ENCODE results near the gene ALDH3A2.

The ALDH3A2 gene

DNA sequence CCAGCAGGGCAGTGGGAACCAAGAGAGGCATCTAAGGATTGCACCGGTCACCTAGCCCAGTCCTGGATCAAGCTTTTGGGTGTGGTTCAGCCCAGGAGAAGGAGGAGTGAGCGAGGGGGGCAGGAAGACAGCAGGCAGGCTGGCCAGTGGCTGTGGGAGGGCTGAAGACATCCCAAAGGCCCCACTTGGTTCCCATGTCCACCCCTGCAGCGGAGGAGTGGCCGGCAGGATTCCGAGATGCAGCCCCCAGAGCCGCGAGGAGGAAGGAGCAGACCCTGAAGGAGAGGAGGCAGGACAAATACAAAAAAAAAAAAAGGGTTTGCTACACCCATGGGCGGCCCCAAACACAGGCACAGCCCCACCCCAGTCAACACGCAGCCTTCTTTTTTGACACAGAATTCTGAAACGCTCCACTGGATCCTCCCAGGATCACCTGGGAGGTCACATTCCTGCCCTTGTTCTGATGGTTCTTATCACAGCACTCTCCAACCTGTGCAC is 68.9 kb downstream of the ALDH3A2 start:
- no peak for DNase-seq (ENCODE audit: extremely low read depth, low read depth)
- TF ChIP-seq, protein P1, sequence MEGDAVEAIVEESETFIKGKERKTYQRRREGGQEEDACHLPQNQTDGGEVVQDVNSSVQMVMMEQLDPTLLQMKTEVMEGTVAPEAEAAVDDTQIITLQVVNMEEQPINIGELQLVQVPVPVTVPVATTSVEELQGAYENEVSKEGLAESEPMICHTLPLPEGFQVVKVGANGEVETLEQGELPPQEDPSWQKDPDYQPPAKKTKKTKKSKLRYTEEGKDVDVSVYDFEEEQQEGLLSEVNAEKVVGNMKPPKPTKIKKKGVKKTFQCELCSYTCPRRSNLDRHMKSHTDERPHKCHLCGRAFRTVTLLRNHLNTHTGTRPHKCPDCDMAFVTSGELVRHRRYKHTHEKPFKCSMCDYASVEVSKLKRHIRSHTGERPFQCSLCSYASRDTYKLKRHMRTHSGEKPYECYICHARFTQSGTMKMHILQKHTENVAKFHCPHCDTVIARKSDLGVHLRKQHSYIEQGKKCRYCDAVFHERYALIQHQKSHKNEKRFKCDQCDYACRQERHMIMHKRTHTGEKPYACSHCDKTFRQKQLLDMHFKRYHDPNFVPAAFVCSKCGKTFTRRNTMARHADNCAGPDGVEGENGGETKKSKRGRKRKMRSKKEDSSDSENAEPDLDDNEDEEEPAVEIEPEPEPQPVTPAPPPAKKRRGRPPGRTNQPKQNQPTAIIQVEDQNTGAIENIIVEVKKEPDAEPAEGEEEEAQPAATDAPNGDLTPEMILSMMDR (IDR thresholded peaks at IDR 0.05; ENCODE audit: low read depth, low read length) = no peak

- TF ChIP-seq, protein P1 (IDR thresholded peaks at IDR 0.05; ENCODE audit: low read depth, low read length) = no peak
- no peak for DNase-seq (ENCODE audit: extremely low read depth, low read depth)
Measured at GRCh38 chr17:19718041-19718612, 69.6 kb downstream of the ALDH3A2 start.

GRCh38 chr17:19718613-19719354 is 70.2 kb downstream of the ALDH3A2 start:
- DNase-seq (ENCODE audit: extremely low read depth, low read depth) = no peak
- TF ChIP-seq, protein P1 (IDR thresholded peaks at IDR 0.05; ENCODE audit: low read depth, low read length) = no peak

DNA sequence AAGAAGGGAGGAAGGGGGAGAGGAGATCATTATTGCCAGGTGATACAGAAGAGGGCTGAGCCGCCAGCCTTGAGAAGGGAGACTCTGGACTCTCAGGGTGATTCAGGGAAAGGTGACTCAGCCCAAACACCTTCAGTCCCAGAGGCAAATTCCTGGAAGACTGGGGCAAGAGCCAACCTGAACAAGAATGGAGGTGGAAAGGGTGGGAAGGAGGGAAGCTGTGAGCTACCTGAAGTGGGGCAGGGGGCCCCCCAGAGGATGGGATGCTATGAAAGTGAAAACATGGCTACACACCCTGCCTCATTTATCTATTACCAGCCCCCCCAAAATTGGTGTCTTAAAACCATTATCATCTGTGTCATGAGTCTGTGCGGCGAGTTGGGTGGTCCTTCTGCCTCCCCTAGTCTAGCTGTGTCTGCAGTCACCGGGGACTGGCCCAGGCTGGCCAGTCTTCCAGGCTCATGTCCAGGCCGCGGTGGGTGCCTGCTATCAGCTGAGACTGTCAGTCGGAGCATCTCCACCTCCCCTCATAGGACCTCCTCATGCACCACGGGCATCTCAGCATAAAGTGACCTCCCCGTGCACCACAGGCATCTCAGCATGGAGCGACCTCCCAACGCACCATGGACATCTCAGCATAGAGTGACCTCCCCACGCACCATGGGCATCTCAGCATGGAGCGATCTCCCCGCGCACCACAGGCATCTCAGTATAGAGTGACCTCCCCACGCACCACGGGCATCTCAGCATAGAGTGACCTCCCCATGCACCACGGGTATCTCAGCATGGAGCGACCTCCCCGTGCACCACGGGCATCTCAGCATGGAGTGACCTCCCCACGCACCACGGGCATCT is 71.0 kb downstream of the ALDH3A2 start:
- DNase-seq (ENCODE audit: extremely low read depth, low read depth) = no peak

DNA sequence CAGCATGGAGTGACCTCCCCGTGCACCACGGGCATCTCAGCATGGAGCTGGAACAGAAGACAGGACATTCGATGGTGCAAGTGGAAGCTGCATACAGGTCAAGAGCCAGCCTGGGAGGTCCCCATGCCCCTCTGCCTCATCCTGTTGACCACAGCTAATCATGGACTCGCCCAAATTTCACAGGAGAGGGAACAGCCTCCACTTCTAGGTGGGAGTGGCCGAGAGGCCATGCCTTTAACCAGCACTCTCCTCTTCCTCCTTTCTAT is 71.6 kb downstream of the ALDH3A2 start:
- DNase-seq (ENCODE audit: extremely low read depth, low read depth) = no peak
- TF ChIP-seq, protein P1 (IDR thresholded peaks at IDR 0.05; ENCODE audit: low read depth, low read length) = no peak

More for the DNA sequence above, 71.0 kb downstream of the ALDH3A2 start:
- TF ChIP-seq, protein P1 (IDR thresholded peaks at IDR 0.05; ENCODE audit: low read depth, low read length) = no peak

DNA sequence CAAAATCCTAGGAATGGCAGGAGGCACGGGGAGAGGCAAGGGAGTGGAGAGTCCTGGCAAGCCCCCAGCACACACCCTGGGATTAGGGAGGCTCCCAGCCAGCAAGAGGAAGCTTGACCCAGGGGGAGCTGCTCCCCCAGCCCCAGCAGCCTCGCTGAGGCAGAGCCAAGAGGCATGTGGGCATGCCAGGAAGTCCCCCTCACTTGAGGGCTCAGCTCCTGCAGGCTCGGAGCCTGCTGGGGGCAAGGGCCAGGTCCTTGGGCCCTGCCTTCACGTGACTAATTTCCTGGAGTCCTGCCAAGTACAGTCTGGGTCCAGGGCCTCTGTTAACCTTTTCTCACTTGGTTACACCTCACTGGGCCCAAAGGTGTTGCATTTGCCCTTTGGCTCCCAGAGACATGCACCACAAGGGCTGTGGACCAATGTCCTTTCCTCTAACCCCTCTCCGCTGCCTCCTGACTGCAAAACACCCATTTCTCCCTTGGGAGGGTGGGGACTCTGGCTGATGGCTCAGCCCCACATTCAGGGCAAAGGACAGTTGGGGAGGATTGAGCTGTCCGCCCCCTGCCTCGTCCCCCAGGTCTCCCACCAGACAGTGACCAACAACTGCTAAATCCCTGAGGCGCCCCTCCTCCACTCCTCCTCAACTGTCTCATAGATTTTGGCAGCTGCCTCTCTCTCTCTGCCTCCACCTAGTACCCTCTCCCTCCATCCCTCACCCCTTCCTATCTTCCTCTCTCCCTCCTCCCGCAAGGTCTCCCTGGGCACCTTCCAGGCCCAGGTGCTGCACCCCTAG is 72.3 kb downstream of the ALDH3A2 start:
- no peak for DNase-seq (ENCODE audit: extremely low read depth, low read depth)
- TF ChIP-seq, protein P1 (IDR thresholded peaks at IDR 0.05; ENCODE audit: low read depth, low read length) = no peak

Measured in AG09319 (cell line).